SU-DHL-6 (cell line): Measurements from ENCODE around the gene MYH13.

Experiments
- EZH2phosphoT487 ChIP-seq: fragments of 200-600 bp; sonication (generic), shearing (Covaris generic); conservative IDR thresholded peaks from 2 replicates; pipeline ENCODE4 v1.6.1; 2018; ENCODE audit warnings: mild to moderate bottlenecking, antibody characterized with exemption, low read length, moderate library complexity, mixed read lengths
- TF ChIP-seq, protein P1 (sequence below): fragments of 200-600 bp; sonication (generic); IDR thresholded peaks from one replicate; pipeline ENCODE4 v1.5.1; 2017; ENCODE audit warnings: antibody characterized with exemption, mild to moderate bottlenecking, low read length, moderate library complexity; ENCODE audit not compliant: insufficient read depth, poor library complexity, severe bottlenecking

DNA sequence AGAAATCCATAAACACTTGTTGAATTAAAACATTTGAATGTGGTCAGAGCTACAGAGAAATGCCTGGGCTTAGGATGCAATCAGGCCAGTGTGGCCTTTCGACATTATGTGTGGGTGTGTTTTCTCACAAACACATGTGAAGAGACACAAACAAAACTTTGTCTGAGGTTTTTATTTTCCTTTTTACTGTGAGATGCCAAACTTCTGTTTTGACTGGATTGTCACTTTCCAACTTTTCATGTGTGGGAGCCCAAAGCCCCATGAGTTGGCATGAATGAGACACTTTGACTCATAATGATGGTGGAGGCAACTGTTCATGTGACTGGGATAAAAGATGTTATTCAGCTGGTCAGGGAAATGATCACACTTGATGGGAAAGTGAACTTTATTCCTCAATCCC, 102.5 kb downstream of the MYH13 start:
- TF ChIP-seq, protein P1, sequence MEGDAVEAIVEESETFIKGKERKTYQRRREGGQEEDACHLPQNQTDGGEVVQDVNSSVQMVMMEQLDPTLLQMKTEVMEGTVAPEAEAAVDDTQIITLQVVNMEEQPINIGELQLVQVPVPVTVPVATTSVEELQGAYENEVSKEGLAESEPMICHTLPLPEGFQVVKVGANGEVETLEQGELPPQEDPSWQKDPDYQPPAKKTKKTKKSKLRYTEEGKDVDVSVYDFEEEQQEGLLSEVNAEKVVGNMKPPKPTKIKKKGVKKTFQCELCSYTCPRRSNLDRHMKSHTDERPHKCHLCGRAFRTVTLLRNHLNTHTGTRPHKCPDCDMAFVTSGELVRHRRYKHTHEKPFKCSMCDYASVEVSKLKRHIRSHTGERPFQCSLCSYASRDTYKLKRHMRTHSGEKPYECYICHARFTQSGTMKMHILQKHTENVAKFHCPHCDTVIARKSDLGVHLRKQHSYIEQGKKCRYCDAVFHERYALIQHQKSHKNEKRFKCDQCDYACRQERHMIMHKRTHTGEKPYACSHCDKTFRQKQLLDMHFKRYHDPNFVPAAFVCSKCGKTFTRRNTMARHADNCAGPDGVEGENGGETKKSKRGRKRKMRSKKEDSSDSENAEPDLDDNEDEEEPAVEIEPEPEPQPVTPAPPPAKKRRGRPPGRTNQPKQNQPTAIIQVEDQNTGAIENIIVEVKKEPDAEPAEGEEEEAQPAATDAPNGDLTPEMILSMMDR, result no peak
- no peak for TF ChIP-seq EZH2phosphoT487
